H9 (cell line): ENCODE data around the gene GNPNAT1. TPM values are rescaled to one million over a fixed set of nuclear protein-coding genes. Genes with fewer than 3 reads are reported as not detected.

Experiments
- DNase-seq: peaks from one replicate; pipeline ENCODE4 v3.0.0-alpha.2; 2017
- H2AFZ ChIP-seq: one replicate; pipeline ENCODE4 v1.6.1; 2013; ENCODE audit warnings: mild to moderate bottlenecking, low read length, control low read depth, moderate library complexity
- H2AK5ac ChIP-seq: 2 replicates; pipeline ENCODE4 v1.6.1; 2013; ENCODE audit warnings: low read length, control low read depth, mixed read lengths; ENCODE audit not compliant: insufficient read length
- H2BK120ac ChIP-seq: one replicate; pipeline ENCODE4 v1.6.1; 2013; ENCODE audit warnings: low read depth, mild to moderate bottlenecking, low read length, control low read depth, inconsistent platforms; ENCODE audit not compliant: poor library complexity, severe bottlenecking
- H2BK12ac ChIP-seq: 2 replicates; pipeline ENCODE4 v1.6.1; 2013; ENCODE audit warnings: low read length, control low read depth, mixed read lengths, low read depth; ENCODE audit not compliant: insufficient read length
- H2BK15ac ChIP-seq: 2 replicates; pipeline ENCODE4 v1.6.1; 2013; ENCODE audit warnings: low read depth, low read length, control low read depth
- H2BK20ac ChIP-seq: one replicate; pipeline ENCODE4 v1.6.1; 2013; ENCODE audit warnings: low read depth, mild to moderate bottlenecking, low read length, control low read depth, inconsistent platforms; ENCODE audit not compliant: poor library complexity, severe bottlenecking
- H2BK5ac ChIP-seq: 2 replicates; pipeline ENCODE4 v1.6.1; 2013; ENCODE audit warnings: low read length, control low read depth, mixed read lengths; ENCODE audit not compliant: insufficient read length
- H3K14ac ChIP-seq: 2 replicates; pipeline ENCODE4 v1.6.1; 2013; ENCODE audit warnings: low read length, control low read depth; ENCODE audit not compliant: insufficient read depth
- H3K18ac ChIP-seq: 2 replicates; pipeline ENCODE4 v1.6.1; 2013; ENCODE audit warnings: low read depth, mild to moderate bottlenecking, mixed read lengths, low read length, control low read depth; ENCODE audit not compliant: insufficient read length
- H3K23ac ChIP-seq: 2 replicates; pipeline ENCODE4 v1.6.1; 2013; ENCODE audit warnings: low read length, control low read depth, mixed read lengths, low read depth; ENCODE audit not compliant: insufficient read length
- H3K23me2 ChIP-seq: 2 replicates; pipeline ENCODE4 v1.6.1; 2013; ENCODE audit warnings: low read depth, mild to moderate bottlenecking, mixed read lengths, low read length, control low read depth; ENCODE audit not compliant: insufficient read length, poor library complexity, severe bottlenecking
- H3K27ac ChIP-seq: 2 replicates; pipeline ENCODE4 v1.5.1; 2013; ENCODE audit warnings: low read length, control low read depth, mixed read lengths, low read depth; ENCODE audit not compliant: insufficient read length
- H3K27me3 ChIP-seq: 2 replicates; pipeline ENCODE4 v1.6.1; 2013; ENCODE audit warnings: low read length, control low read depth, inconsistent platforms; ENCODE audit not compliant: insufficient read depth
- H3K4ac ChIP-seq: 2 replicates; pipeline ENCODE4 v1.6.1; 2013; ENCODE audit warnings: low read depth, mild to moderate bottlenecking, control low read depth, inconsistent platforms, low read length, moderate library complexity
- H3K4me1 ChIP-seq: 2 replicates; pipeline ENCODE4 v1.6.1; 2013; ENCODE audit warnings: low read length, control low read depth, inconsistent platforms; ENCODE audit not compliant: insufficient read depth
- H3K4me2 ChIP-seq: 2 replicates; pipeline ENCODE4 v1.6.1; 2013; ENCODE audit warnings: low read length, control low read depth, mixed read lengths; ENCODE audit not compliant: insufficient read length, insufficient read depth
- H3K56ac ChIP-seq: 2 replicates; pipeline ENCODE4 v1.6.1; 2013; ENCODE audit warnings: low read depth, mild to moderate bottlenecking, mixed read lengths, low read length, control low read depth; ENCODE audit not compliant: insufficient read length
- H3K79me1 ChIP-seq: 2 replicates; pipeline ENCODE4 v1.6.1; 2013; ENCODE audit warnings: low read depth, mild to moderate bottlenecking, moderate library complexity, low read length, control low read depth, inconsistent platforms; ENCODE audit not compliant: insufficient read depth, poor library complexity, severe bottlenecking
- H3K79me2 ChIP-seq: 2 replicates; pipeline ENCODE4 v1.6.1; 2013; ENCODE audit warnings: low read length, control low read depth, inconsistent platforms; ENCODE audit not compliant: insufficient read depth
- H3K9ac ChIP-seq: 2 replicates; pipeline ENCODE4 v1.6.1; 2013; ENCODE audit warnings: low read length, control low read depth, mixed read lengths; ENCODE audit not compliant: insufficient read length; ENCODE audit errors: extremely low read depth
- H3K9me3 ChIP-seq: one replicate; pipeline ENCODE4 v1.6.1; 2013; ENCODE audit warnings: low read depth, low read length, inconsistent platforms; ENCODE audit not compliant: control insufficient read depth
- H3T11ph ChIP-seq: one replicate; pipeline ENCODE4 v1.6.1; 2013; ENCODE audit warnings: mild to moderate bottlenecking, low read length, control low read depth, inconsistent platforms
- H4K20me1 ChIP-seq: one replicate; pipeline ENCODE4 v1.6.1; 2013; ENCODE audit not compliant: control insufficient read depth, insufficient read length, insufficient read depth
- H4K5ac ChIP-seq: 2 replicates; pipeline ENCODE4 v1.6.1; 2013; ENCODE audit warnings: low read depth, mild to moderate bottlenecking, mixed read lengths, low read length, control low read depth; ENCODE audit not compliant: insufficient read length
- H4K8ac ChIP-seq: replicated peaks from 2 replicates; pipeline ENCODE4 v1.6.1; 2013; ENCODE audit warnings: low read length, control low read depth, mixed read lengths, low read depth; ENCODE audit not compliant: insufficient read length
- H4K91ac ChIP-seq: 2 replicates; pipeline ENCODE4 v1.6.1; 2013; ENCODE audit warnings: low read depth, mild to moderate bottlenecking, moderate library complexity, mixed read lengths, low read length, control low read depth; ENCODE audit not compliant: insufficient read length
- H3K27ac Mint-ChIP-seq, 3 experiments: 2 replicates in 2 of 3; 3 replicates in 1 of 3; pipeline ENCODE4 v1.8.0; 2020 to 2021; ENCODE audit warnings: mixed read lengths in 3 of 3, mild to moderate bottlenecking in 1 of 3, moderate library complexity in 1 of 3
- H3K27me3 Mint-ChIP-seq: 2 replicates; pipeline ENCODE4 v1.8.0; 2021; ENCODE audit warnings: low read depth, mild to moderate bottlenecking, moderate library complexity, mixed read lengths
- H3K36me3 Mint-ChIP-seq, 3 experiments: 2 replicates in 2 of 3; 3 replicates in 1 of 3; pipeline ENCODE4 v1.8.0; 2020 to 2021; ENCODE audit warnings: low read depth in 3 of 3, mixed read lengths in 3 of 3; ENCODE audit not compliant: insufficient read depth in 1 of 3
- H3K4me1 Mint-ChIP-seq, 2 experiments: 2 replicates each; pipeline ENCODE4 v1.8.0; 2020; ENCODE audit warnings: mixed read lengths in 2 of 2
- H3K4me3 Mint-ChIP-seq, 2 experiments: 2 replicates in 1 of 2; 3 replicates in 1 of 2; pipeline ENCODE4 v1.8.0; 2020 to 2021; ENCODE audit warnings: mild to moderate bottlenecking in 2 of 2, mixed read lengths in 2 of 2, moderate library complexity in 1 of 2
- H3K9me3 Mint-ChIP-seq, 2 experiments: 2 replicates in 1 of 2; 3 replicates in 1 of 2; pipeline ENCODE4 v1.8.0; 2020; ENCODE audit warnings: mild to moderate bottlenecking in 2 of 2, mixed read lengths in 2 of 2, moderate library complexity in 1 of 2
- WGBS: extraction: QIAGEN DNeasy Blood & Tissue Kit; methylation state at CpG from one replicate; pipeline ENCODE4 v1.1.7; 2013; ENCODE audit warnings: missing lambda C conversion rate, low lambda C conversion rate, mixed read lengths; ENCODE audit not compliant: insufficient read length; ENCODE audit errors: extremely low coverage; 5-methylcytosine and 5-hydroxymethylcytosine counted together
- total RNA-seq: library from RNA; stranded (reverse); gene quantifications from 2 replicates; pipeline ENCODE4 v1.2.1, GENCODE V29; 2021
- TF ChIP-seq, protein P1 (sequence below): fragments of 200-600 bp; sonication (generic); conservative IDR thresholded peaks from 3 replicates; pipeline ENCODE4 v1.8.0; 2021; ENCODE audit warnings: antibody characterized with exemption, mild to moderate bottlenecking

GNPNAT1 gene
- total RNA-seq, 1 experiment from 2014 or later: 49.0 TPM

GRCh38 chr14:52797653-52798052, 6.2 kb upstream of the GNPNAT1 start:
- H3K27ac Mint-ChIP-seq: no peak overlapping the region
- H3K18ac ChIP-seq: no peak overlapping the region
- H3K4me2 ChIP-seq: no peak overlapping the region
- no peaks in the 10 kb centered on the region for H3K79me1 ChIP-seq
- no peak overlapping the region for H3K4me3 Mint-ChIP-seq
- no peak overlapping the region for H3K14ac ChIP-seq
- no peaks in the 10 kb centered on the region for H3K4me1 ChIP-seq
- H3K36me3 Mint-ChIP-seq: no peaks in the 10 kb centered on the region
- no peaks in the 10 kb centered on the region for H3K9me3 ChIP-seq
- no peak overlapping the region for H3K27ac ChIP-seq
- no peak overlapping the region for H2BK120ac ChIP-seq
- no CpG with 5 or more reads among the region's 3 CpGs for WGBS
- H4K20me1 ChIP-seq: no peaks in the 10 kb centered on the region
- H3K27me3 ChIP-seq: no peaks in the 10 kb centered on the region
- no peak overlapping the region for H4K91ac ChIP-seq
- no peak overlapping the region for H3T11ph ChIP-seq
- H3K79me2 ChIP-seq: no peaks in the 10 kb centered on the region
- TF ChIP-seq, protein P1, sequence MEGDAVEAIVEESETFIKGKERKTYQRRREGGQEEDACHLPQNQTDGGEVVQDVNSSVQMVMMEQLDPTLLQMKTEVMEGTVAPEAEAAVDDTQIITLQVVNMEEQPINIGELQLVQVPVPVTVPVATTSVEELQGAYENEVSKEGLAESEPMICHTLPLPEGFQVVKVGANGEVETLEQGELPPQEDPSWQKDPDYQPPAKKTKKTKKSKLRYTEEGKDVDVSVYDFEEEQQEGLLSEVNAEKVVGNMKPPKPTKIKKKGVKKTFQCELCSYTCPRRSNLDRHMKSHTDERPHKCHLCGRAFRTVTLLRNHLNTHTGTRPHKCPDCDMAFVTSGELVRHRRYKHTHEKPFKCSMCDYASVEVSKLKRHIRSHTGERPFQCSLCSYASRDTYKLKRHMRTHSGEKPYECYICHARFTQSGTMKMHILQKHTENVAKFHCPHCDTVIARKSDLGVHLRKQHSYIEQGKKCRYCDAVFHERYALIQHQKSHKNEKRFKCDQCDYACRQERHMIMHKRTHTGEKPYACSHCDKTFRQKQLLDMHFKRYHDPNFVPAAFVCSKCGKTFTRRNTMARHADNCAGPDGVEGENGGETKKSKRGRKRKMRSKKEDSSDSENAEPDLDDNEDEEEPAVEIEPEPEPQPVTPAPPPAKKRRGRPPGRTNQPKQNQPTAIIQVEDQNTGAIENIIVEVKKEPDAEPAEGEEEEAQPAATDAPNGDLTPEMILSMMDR: no peak
- H2BK15ac ChIP-seq: no peak overlapping the region
- H3K23ac ChIP-seq: no peak overlapping the region
- no peak overlapping the region for H3K4ac ChIP-seq
- no peak overlapping the region for H2BK5ac ChIP-seq
- no peaks in the 10 kb centered on the region for H3K27me3 Mint-ChIP-seq
- no peaks in the 10 kb centered on the region; a peak in 2 of 4 replicates for H3K4me1 Mint-ChIP-seq
- H2AFZ ChIP-seq: no peak overlapping the region
- no peak overlapping the region for H2BK12ac ChIP-seq
- no peak overlapping the region for H3K56ac ChIP-seq
- no peak overlapping the region for H4K5ac ChIP-seq
- no peak overlapping the region for H2BK20ac ChIP-seq
- no peak overlapping the region for H3K9ac ChIP-seq
- H4K8ac ChIP-seq: no peak overlapping the region
- peaks cover 2 to 3% of the 10 kb centered on the region in 2 experiments; a peak in 3 of 5 replicates for H3K9me3 Mint-ChIP-seq
- no peaks in the 10 kb centered on the region for H3K23me2 ChIP-seq
- no peak overlapping the region for H2AK5ac ChIP-seq
- DNase-seq: no peak
